SU-DHL-6 (cell line): ENCODE data around the gene CARD14.
"Not testable (repeated sequence)": the region's sequence is repeated elsewhere in the genome, so short reads cannot be mapped to it uniquely, and the experiment has no call there.

Source experiments
- H2AFZ ChIP-seq: fragments of 200-600 bp; sonication (generic); 2 replicates; pipeline ENCODE4 v1.6.1; 2014; ENCODE audit warnings: low read depth, mild to moderate bottlenecking, moderate library complexity, mixed read lengths, antibody characterized with exemption, low read length; ENCODE audit not compliant: severe bottlenecking
- H3F3A ChIP-seq: fragments of 200-600 bp; shearing (Covaris generic); 2 replicates; pipeline ENCODE4 v1.6.0; 2016; ENCODE audit warnings: antibody characterized with exemption, mild to moderate bottlenecking; ENCODE audit not compliant: insufficient read depth
- H3K27ac ChIP-seq: fragments of 200-600 bp; sonication (generic); 2 replicates; pipeline ENCODE4 v1.5.1; 2016; ENCODE audit warnings: low read depth, mild to moderate bottlenecking, low read length, moderate library complexity, mixed read lengths
- H3K27me3 ChIP-seq: fragments of 200-600 bp; sonication (generic), shearing (Covaris generic); 2 replicates; pipeline ENCODE4 v1.6.0; 2014; ENCODE audit warnings: mild to moderate bottlenecking, low read length
- H3K36me3 ChIP-seq: fragments of 200-600 bp; sonication (generic); 2 replicates; pipeline ENCODE4 v1.6.1; 2014; ENCODE audit warnings: mild to moderate bottlenecking, low read length, mixed read lengths
- H3K4me2 ChIP-seq: fragments of 300-600, 200-600 bp; shearing (Covaris generic), sonication (generic); 2 replicates; pipeline ENCODE4 v1.6.0; 2014; ENCODE audit warnings: low read length, low read depth, mild to moderate bottlenecking; ENCODE audit not compliant: poor library complexity, severe bottlenecking
- H3K4me3 ChIP-seq: fragments of 200-600 bp; sonication (generic); 2 replicates; pipeline ENCODE4 v1.5.1; 2014; ENCODE audit warnings: antibody characterized with exemption, low read length, mild to moderate bottlenecking, mixed read lengths; ENCODE audit not compliant: insufficient read depth, poor library complexity, severe bottlenecking
- H3K79me2 ChIP-seq: fragments of 200-600 bp; sonication (generic); 2 replicates; pipeline ENCODE4 v1.6.1; 2014; ENCODE audit warnings: mild to moderate bottlenecking, low read length, moderate library complexity; ENCODE audit not compliant: insufficient read depth
- H3K9ac ChIP-seq: fragments of 200-600 bp; sonication (generic); 2 replicates; pipeline ENCODE4 v1.7.0; 2014; ENCODE audit warnings: mild to moderate bottlenecking, low read length
- H3K9me2 ChIP-seq: fragments of 200-600 bp; sonication (generic); replicated peaks from 2 replicates; pipeline ENCODE4 v1.6.1; 2014; ENCODE audit warnings: low read length; ENCODE audit not compliant: insufficient read depth
- H3K9me3 ChIP-seq: fragments of 200-600 bp; sonication (generic); 2 replicates; pipeline ENCODE4 v1.6.1; 2014; ENCODE audit warnings: low read length, mixed read lengths; ENCODE audit not compliant: insufficient read depth
- H4K20me1 ChIP-seq: fragments of 200-600 bp; sonication (generic); 2 replicates; pipeline ENCODE4 v1.6.1; 2014; ENCODE audit warnings: low read depth, mild to moderate bottlenecking, antibody characterized with exemption, low read length, moderate library complexity, mixed read lengths
- EZH2phosphoT487 ChIP-seq: fragments of 200-600 bp; sonication (generic), shearing (Covaris generic); conservative IDR thresholded peaks from 2 replicates; pipeline ENCODE4 v1.6.1; 2018; ENCODE audit warnings: mild to moderate bottlenecking, antibody characterized with exemption, low read length, moderate library complexity, mixed read lengths
- TF ChIP-seq, protein P1 (sequence below): fragments of 200-600 bp; sonication (generic); IDR thresholded peaks from one replicate; pipeline ENCODE4 v1.5.1; 2017; ENCODE audit warnings: antibody characterized with exemption, mild to moderate bottlenecking, low read length, moderate library complexity; ENCODE audit not compliant: insufficient read depth, poor library complexity, severe bottlenecking

CARD14 gene

DNA sequence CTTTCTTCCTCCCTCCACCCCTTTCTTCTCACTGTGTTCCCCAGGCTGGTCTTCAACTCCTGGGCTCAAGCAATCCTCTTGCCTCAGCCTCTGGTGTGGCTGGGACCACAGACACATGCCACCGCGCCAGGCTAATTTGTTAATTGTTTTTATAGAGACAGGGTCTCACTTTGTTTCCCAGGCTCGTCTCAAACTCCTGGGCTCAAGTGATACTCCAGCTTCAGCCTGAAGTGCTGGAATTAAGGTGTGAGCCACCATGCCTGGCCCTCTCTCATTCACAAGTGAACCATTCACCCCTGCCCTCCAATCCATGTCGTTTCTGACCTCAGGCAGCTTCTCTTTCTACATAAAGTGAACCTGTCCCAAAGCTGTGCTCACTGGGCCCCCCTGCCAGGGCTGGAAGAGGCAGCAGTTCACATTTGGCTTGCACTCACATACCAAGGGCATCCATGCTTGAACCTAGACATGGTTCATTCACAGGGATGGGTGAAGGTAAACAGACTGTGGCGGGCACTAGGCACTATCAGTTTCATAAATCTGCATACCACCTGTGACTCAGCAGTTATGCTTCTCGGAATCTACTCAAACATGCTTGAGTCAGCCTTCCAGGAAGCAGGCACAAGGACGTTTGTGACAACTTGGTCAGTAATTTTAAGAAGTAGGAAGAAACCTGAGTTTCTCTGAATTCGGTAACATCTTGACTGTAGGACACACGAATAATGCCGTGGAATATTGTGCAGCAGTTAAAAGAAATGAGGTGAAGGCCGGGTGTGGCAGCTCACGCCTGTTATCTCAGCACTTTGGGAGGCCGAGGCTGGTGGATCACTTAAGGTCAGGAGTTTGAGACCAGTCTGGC lies 84.8 kb downstream of the CARD14 start:
- peaks cover 12% of the 10 kb centered on the region for H3F3A ChIP-seq
- no peak overlapping the region for H3K4me2 ChIP-seq
- no peak overlapping the region for H3K4me3 ChIP-seq
- H2AFZ ChIP-seq = no peak overlapping the region
- H3K9me3 ChIP-seq = no peaks in the 10 kb centered on the region
- no peaks in the 10 kb centered on the region for H3K27me3 ChIP-seq
- no peaks in the 10 kb centered on the region for H3K79me2 ChIP-seq
- no peak overlapping the region for H3K27ac ChIP-seq
- no peaks in the 10 kb centered on the region for H4K20me1 ChIP-seq
- no peaks in the 10 kb centered on the region for H3K9me2 ChIP-seq
- H3K36me3 ChIP-seq = no peaks in the 10 kb centered on the region
- H3K9ac ChIP-seq = no peak overlapping the region
- no peak for TF ChIP-seq EZH2phosphoT487
- TF ChIP-seq, protein P1, sequence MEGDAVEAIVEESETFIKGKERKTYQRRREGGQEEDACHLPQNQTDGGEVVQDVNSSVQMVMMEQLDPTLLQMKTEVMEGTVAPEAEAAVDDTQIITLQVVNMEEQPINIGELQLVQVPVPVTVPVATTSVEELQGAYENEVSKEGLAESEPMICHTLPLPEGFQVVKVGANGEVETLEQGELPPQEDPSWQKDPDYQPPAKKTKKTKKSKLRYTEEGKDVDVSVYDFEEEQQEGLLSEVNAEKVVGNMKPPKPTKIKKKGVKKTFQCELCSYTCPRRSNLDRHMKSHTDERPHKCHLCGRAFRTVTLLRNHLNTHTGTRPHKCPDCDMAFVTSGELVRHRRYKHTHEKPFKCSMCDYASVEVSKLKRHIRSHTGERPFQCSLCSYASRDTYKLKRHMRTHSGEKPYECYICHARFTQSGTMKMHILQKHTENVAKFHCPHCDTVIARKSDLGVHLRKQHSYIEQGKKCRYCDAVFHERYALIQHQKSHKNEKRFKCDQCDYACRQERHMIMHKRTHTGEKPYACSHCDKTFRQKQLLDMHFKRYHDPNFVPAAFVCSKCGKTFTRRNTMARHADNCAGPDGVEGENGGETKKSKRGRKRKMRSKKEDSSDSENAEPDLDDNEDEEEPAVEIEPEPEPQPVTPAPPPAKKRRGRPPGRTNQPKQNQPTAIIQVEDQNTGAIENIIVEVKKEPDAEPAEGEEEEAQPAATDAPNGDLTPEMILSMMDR = no peak

- H3K4me3 ChIP-seq = no peak overlapping the region
- H3K36me3 ChIP-seq = no peaks in the 10 kb centered on the region
- no peak for TF ChIP-seq EZH2phosphoT487
- TF ChIP-seq, protein P1 = no peak
- peaks cover 16% of the 10 kb centered on the region for H3F3A ChIP-seq
- H3K4me2 ChIP-seq = no peak overlapping the region
- no peaks in the 10 kb centered on the region for H3K9me2 ChIP-seq
- no peak overlapping the region for H3K27ac ChIP-seq
- H3K79me2 ChIP-seq = no peaks in the 10 kb centered on the region
- H2AFZ ChIP-seq = no peak overlapping the region
- no peak overlapping the region for H3K9ac ChIP-seq
- no peaks in the 10 kb centered on the region for H3K27me3 ChIP-seq
- no peaks in the 10 kb centered on the region for H3K9me3 ChIP-seq
- H4K20me1 ChIP-seq = no peaks in the 10 kb centered on the region
These were observed 86.2 kb downstream of the CARD14 start for GRCh38 chr17:80256034-80256350.

GRCh38 chr17:80257716-80258213 lies 87.9 kb downstream of the CARD14 start:
- no peaks in the 10 kb centered on the region for H3K27me3 ChIP-seq
- H3K9ac ChIP-seq = no peak overlapping the region
- TF ChIP-seq, protein P1 = no peak
- TF ChIP-seq EZH2phosphoT487 = no peak
- H3K9me3 ChIP-seq = no peaks in the 10 kb centered on the region
- no peak overlapping the region for H3K27ac ChIP-seq
- H3K36me3 ChIP-seq = no peaks in the 10 kb centered on the region
- no peak overlapping the region for H2AFZ ChIP-seq
- H3F3A ChIP-seq = peaks cover 25% of the 10 kb centered on the region
- H3K4me2 ChIP-seq = no peak overlapping the region
- H3K4me3 ChIP-seq = no peak overlapping the region
- H3K79me2 ChIP-seq = no peaks in the 10 kb centered on the region
- H4K20me1 ChIP-seq = no peaks in the 10 kb centered on the region
- H3K9me2 ChIP-seq = no peaks in the 10 kb centered on the region

GRCh38 chr17:80258296-80258695 lies 88.5 kb downstream of the CARD14 start:
- H3K9ac ChIP-seq, H3K27ac ChIP-seq, H3K9me2 ChIP-seq, H3K9me3 ChIP-seq, H4K20me1 ChIP-seq, H2AFZ ChIP-seq, H3K79me2 ChIP-seq, H3K27me3 ChIP-seq, H3K4me3 ChIP-seq, H3K36me3 ChIP-seq, H3K4me2 ChIP-seq: not testable (repeated sequence)
- H3F3A ChIP-seq = peaks cover 25% of the 10 kb centered on the region
